ENCODE results near the gene VSIR. TPM values are rescaled to one million over a fixed set of nuclear protein-coding genes. Genes with fewer than 3 reads are reported as not detected.

Gene VSIR
- total RNA-seq, 1 donor from 2014 or later = 2.9 TPM

DNA sequence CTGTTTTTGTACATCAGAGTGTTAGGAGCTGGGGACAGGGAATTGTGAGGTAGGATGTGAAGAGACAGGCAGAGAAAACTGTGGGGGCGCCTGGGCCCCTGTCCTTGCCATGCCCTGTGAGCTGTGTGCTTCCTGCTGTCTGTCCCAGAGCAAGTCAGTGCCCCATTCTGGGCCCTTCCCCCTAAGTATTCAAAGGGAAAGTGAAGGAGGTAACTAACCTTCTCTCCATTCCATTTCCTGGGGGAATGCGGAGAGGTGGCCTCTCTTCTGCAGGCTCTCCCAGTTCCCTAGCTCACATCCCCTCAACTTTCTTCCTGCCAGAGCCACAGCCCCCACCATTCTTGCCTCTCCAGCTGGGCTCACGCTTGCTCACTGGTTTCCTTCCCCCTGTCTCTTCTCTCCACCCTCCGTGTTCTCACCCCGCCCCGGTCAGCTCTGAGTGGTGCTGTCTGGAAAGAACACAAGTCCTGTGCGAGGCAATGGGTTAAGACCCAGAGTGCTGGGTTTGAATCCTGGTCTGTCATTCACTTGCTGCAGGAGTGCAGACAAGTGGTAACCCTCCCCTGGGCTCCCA, 9.7 kb upstream of the VSIR start:
- no peaks in the 10 kb centered on the region for H3K36me3 Mint-ChIP-seq (ENCODE audit: low read depth, unreplicated experiment)
- FAIRE-seq = no peak
- H3K27me3 Mint-ChIP-seq (ENCODE audit: low read depth, unreplicated experiment) = peaks cover 72% of the 10 kb centered on the region
- H3K4me3 Mint-ChIP-seq (ENCODE audit: unreplicated experiment) = no peak overlapping the region
- Histone ChIP-seq H3K27ac (ENCODE audit: low read depth, low read length) (no peak overlapping the region), H3K4me3 (ENCODE audit: insufficient read depth, low read depth, low read length) (no peak overlapping the region), H3K36me3 (ENCODE audit: insufficient read depth, low read length) (no peaks in the 10 kb centered on the region), H4K20me1 (ENCODE audit: insufficient read depth, low read length) (no peaks in the 10 kb centered on the region), H3K4me1 (ENCODE audit: insufficient read depth, low read length) (peaks cover 3% of the 10 kb centered on the region), H3K27me3 (ENCODE audit: insufficient read depth, low read length) (peaks cover 4% of the 10 kb centered on the region), H3K79me2 (ENCODE audit: insufficient read depth, low read length) (no peaks in the 10 kb centered on the region), H3K4me2 (ENCODE audit: low read length) (no peak overlapping the region), H3K9ac (ENCODE audit: low read length) (no peak overlapping the region), H3K9me3 (ENCODE audit: insufficient read depth, low read depth, low read length) (no peaks in the 10 kb centered on the region), H2AFZ (ENCODE audit: low read depth, low read length) (no peak overlapping the region)
- DNase-seq (ENCODE audit: low read depth) = no peak
- peaks cover 5% of the 10 kb centered on the region for H3K4me1 Mint-ChIP-seq (ENCODE audit: low read depth, unreplicated experiment)
- H3K27ac Mint-ChIP-seq (ENCODE audit: unreplicated experiment) = no peak overlapping the region
- TF ChIP-seq, protein P1, sequence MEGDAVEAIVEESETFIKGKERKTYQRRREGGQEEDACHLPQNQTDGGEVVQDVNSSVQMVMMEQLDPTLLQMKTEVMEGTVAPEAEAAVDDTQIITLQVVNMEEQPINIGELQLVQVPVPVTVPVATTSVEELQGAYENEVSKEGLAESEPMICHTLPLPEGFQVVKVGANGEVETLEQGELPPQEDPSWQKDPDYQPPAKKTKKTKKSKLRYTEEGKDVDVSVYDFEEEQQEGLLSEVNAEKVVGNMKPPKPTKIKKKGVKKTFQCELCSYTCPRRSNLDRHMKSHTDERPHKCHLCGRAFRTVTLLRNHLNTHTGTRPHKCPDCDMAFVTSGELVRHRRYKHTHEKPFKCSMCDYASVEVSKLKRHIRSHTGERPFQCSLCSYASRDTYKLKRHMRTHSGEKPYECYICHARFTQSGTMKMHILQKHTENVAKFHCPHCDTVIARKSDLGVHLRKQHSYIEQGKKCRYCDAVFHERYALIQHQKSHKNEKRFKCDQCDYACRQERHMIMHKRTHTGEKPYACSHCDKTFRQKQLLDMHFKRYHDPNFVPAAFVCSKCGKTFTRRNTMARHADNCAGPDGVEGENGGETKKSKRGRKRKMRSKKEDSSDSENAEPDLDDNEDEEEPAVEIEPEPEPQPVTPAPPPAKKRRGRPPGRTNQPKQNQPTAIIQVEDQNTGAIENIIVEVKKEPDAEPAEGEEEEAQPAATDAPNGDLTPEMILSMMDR (IDR thresholded peaks at IDR 0.05; ENCODE audit: insufficient read depth, low read depth, low read length) = no peak
- TF ChIP-seq EZH2 (IDR thresholded peaks at IDR 0.05; ENCODE audit: insufficient read depth, low read length) = no peak
- no peaks in the 10 kb centered on the region for H3K9me3 Mint-ChIP-seq (ENCODE audit: unreplicated experiment)

DNA sequence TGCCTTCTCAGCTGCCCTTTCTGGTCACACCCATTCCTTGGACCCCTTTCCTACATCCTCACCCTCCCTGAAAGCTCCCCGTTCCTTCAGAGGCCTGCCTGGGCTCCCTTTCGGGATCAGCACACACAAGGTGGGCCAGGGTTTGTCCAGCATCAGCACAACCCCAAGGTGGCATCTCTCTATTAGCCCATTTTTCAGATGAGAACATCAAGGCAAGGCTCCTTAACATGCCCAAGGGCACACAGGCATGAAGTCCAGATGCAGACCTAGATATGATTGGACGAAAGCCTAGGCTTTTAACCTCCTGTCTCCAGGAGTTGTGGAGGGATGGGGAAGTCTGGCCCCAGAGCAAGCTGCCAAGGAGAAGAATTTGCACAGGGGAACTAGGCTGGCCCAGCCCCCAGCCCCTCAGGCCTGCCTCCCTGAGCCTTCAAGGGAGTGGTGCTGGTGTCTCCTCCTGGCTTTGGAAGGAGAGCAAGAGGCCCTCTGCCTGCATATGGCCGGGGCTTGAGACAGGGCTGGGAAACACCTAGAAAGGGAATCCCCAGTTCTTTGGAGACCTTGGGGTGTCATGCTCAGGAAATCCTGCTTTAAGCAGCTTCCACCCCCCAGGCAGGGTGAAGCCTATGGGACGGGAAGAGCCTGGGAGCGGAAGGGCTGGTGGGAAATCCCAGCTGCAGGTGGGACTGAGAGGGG, 9.0 kb upstream of the VSIR start:
- no peaks in the 10 kb centered on the region for H3K9me3 ChIP-seq (ENCODE audit: insufficient read depth, low read depth, low read length)
- peaks cover 3% of the 10 kb centered on the region for H3K4me1 ChIP-seq (ENCODE audit: insufficient read depth, low read length)
- no peak overlapping the region for H3K9ac ChIP-seq (ENCODE audit: low read length)
- TF ChIP-seq EZH2 (IDR thresholded peaks at IDR 0.05; ENCODE audit: insufficient read depth, low read length) = no peak
- TF ChIP-seq, protein P1 (IDR thresholded peaks at IDR 0.05; ENCODE audit: insufficient read depth, low read depth, low read length) = no peak
- no peak overlapping the region for H3K4me2 ChIP-seq (ENCODE audit: low read length)
- DNase-seq (ENCODE audit: low read depth) (no peak), FAIRE-seq (no peak)
- Mint-ChIP-seq H3K27me3 (ENCODE audit: low read depth, unreplicated experiment) (peaks cover 74% of the 10 kb centered on the region), H3K4me3 (ENCODE audit: unreplicated experiment) (no peak overlapping the region), H3K9me3 (ENCODE audit: unreplicated experiment) (peaks cover 3% of the 10 kb centered on the region), H3K4me1 (ENCODE audit: low read depth, unreplicated experiment) (peaks cover 5% of the 10 kb centered on the region), H3K27ac (ENCODE audit: unreplicated experiment) (no peak overlapping the region), H3K36me3 (ENCODE audit: low read depth, unreplicated experiment) (peaks cover 1% of the 10 kb centered on the region)
- no peaks in the 10 kb centered on the region for H3K36me3 ChIP-seq (ENCODE audit: insufficient read depth, low read length)
- H4K20me1 ChIP-seq (ENCODE audit: insufficient read depth, low read length) = no peaks in the 10 kb centered on the region
- H3K79me2 ChIP-seq (ENCODE audit: insufficient read depth, low read length) = no peaks in the 10 kb centered on the region
- no peak overlapping the region for H3K4me3 ChIP-seq (ENCODE audit: insufficient read depth, low read depth, low read length)
- H3K27me3 ChIP-seq (ENCODE audit: insufficient read depth, low read length) = peaks cover 4% of the 10 kb centered on the region
- H3K27ac ChIP-seq (ENCODE audit: low read depth, low read length) = no peak overlapping the region
- H2AFZ ChIP-seq (ENCODE audit: low read depth, low read length) = no peak overlapping the region

DNA sequence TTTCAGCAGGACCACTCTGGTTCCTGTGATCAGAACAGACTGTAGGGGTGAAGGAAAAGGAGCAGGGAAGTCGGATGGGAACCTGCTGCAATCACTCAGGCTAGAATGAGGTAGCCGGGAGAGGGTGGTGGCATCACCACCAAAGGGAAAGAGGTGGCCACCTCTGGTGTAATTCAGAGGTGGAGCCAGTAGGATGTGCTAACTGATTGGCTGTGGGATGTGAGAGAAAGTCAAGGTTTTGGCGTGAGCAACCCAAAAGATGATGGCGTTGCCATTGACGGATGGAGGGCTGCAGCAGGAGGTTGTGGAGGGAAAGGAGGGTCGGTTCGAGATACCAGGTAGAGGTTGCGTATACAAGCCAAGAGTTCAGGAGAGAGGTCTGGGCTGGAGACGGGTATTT, 7.4 kb upstream of the VSIR start:
- peaks cover 4% of the 10 kb centered on the region for H3K27me3 ChIP-seq (ENCODE audit: insufficient read depth, low read length)

More for the DNA sequence above, 7.4 kb upstream of the VSIR start:
- FAIRE-seq (no peak), DNase-seq (ENCODE audit: low read depth) (no peak)
- Mint-ChIP-seq H3K4me3 (ENCODE audit: unreplicated experiment) (no peak overlapping the region), H3K27me3 (ENCODE audit: low read depth, unreplicated experiment) (peaks cover 76% of the 10 kb centered on the region), H3K27ac (ENCODE audit: unreplicated experiment) (no peak overlapping the region), H3K4me1 (ENCODE audit: low read depth, unreplicated experiment) (peaks cover 5% of the 10 kb centered on the region), H3K36me3 (ENCODE audit: low read depth, unreplicated experiment) (peaks cover 1% of the 10 kb centered on the region), H3K9me3 (ENCODE audit: unreplicated experiment) (peaks cover 3% of the 10 kb centered on the region)
- H3K4me1 ChIP-seq (ENCODE audit: insufficient read depth, low read length) = peaks cover 3% of the 10 kb centered on the region
- no peak overlapping the region for H3K27ac ChIP-seq (ENCODE audit: low read depth, low read length)
- no peak overlapping the region for H3K9ac ChIP-seq (ENCODE audit: low read length)
- H3K36me3 ChIP-seq (ENCODE audit: insufficient read depth, low read length) = no peaks in the 10 kb centered on the region
- no peak overlapping the region for H3K4me3 ChIP-seq (ENCODE audit: insufficient read depth, low read depth, low read length)
- H4K20me1 ChIP-seq (ENCODE audit: insufficient read depth, low read length) = no peaks in the 10 kb centered on the region
- no peak overlapping the region for H3K4me2 ChIP-seq (ENCODE audit: low read length)
- TF ChIP-seq EZH2 (IDR thresholded peaks at IDR 0.05; ENCODE audit: insufficient read depth, low read length) = no peak
- TF ChIP-seq, protein P1 (IDR thresholded peaks at IDR 0.05; ENCODE audit: insufficient read depth, low read depth, low read length) = no peak
- H3K9me3 ChIP-seq (ENCODE audit: insufficient read depth, low read depth, low read length) = no peaks in the 10 kb centered on the region
- H2AFZ ChIP-seq (ENCODE audit: low read depth, low read length) = no peak overlapping the region
- no peaks in the 10 kb centered on the region for H3K79me2 ChIP-seq (ENCODE audit: insufficient read depth, low read length)

All from astrocyte (in vitro differentiated cells and primary cell).